HEK293 (cell line): ENCODE measurements around the gene PGGT1B.

Source experiments
- ATF2 ChIP-seq: fragments of 450-650 bp; formaldehyde crosslinking; IDR thresholded peaks from 2 replicates; pipeline ENCODE4 v1.5.1; 2016; ENCODE audit warnings: missing biosample characterization, missing genetic modification characterization, low read depth
- GLI2 ChIP-seq: fragments of 450-650 bp; formaldehyde crosslinking; IDR thresholded peaks from 2 replicates; pipeline ENCODE4; 2017; ENCODE audit warnings: missing biosample characterization, missing genetic modification characterization, low read depth, borderline replicate concordance
- MZF1 ChIP-seq: fragments of 450-650 bp; formaldehyde crosslinking; IDR thresholded peaks from 2 replicates; pipeline ENCODE4 v1.5.1; 2017; ENCODE audit warnings: missing biosample characterization, missing genetic modification characterization, borderline replicate concordance
- PRDM2 ChIP-seq: fragments of 450-650 bp; formaldehyde crosslinking; IDR thresholded peaks from 2 replicates; pipeline ENCODE4 v1.5.1; 2016; ENCODE audit warnings: missing biosample characterization, missing genetic modification characterization, borderline replicate concordance
- SALL2 ChIP-seq: fragments of 450-650 bp; formaldehyde crosslinking; IDR thresholded peaks from 2 replicates; pipeline ENCODE4 v1.5.0; 2017; ENCODE audit warnings: missing biosample characterization, mild to moderate bottlenecking, missing genetic modification characterization, borderline replicate concordance
- YY1 ChIP-seq: fragments of 450-650 bp; formaldehyde crosslinking; IDR thresholded peaks from 2 replicates; pipeline ENCODE4 v1.5.1; 2018; ENCODE audit warnings: missing biosample characterization, missing genetic modification characterization
- YY2 ChIP-seq: fragments of 450-650 bp; formaldehyde crosslinking; IDR thresholded peaks from 2 replicates; pipeline ENCODE4 v1.5.1; 2016; ENCODE audit warnings: missing biosample characterization, missing genetic modification characterization
- ZBTB10 ChIP-seq: fragments of 450-650 bp; formaldehyde crosslinking; IDR thresholded peaks from 2 replicates; pipeline ENCODE4 v1.5.1; 2016; ENCODE audit warnings: missing biosample characterization, missing genetic modification characterization
- ZBTB20 ChIP-seq: fragments of 450-650 bp; formaldehyde crosslinking; IDR thresholded peaks from 2 replicates; pipeline ENCODE4 v1.5.1; 2016; ENCODE audit warnings: missing biosample characterization, missing genetic modification characterization
- ZBTB26 ChIP-seq: fragments of 450-650 bp; formaldehyde crosslinking; optimal IDR thresholded peaks from 2 replicates; pipeline ENCODE3; 2016; ENCODE audit warnings: missing biosample characterization, mild to moderate bottlenecking, missing genetic modification characterization
- ZBTB7A ChIP-seq: fragments of 450-650 bp; formaldehyde crosslinking; IDR thresholded peaks from 2 replicates; pipeline ENCODE4 v1.5.1; 2016; ENCODE audit warnings: low read depth, missing biosample characterization, missing genetic modification characterization
- ZEB2 ChIP-seq: fragments of 450-650 bp; formaldehyde crosslinking; IDR thresholded peaks from 2 replicates; pipeline ENCODE4 v1.5.1; 2016; ENCODE audit warnings: missing biosample characterization, missing genetic modification characterization
- ZNF155 ChIP-seq: fragments of 450-650 bp; formaldehyde crosslinking; IDR thresholded peaks from 2 replicates; pipeline ENCODE4 v1.5.1; 2016; ENCODE audit warnings: missing biosample characterization, missing genetic modification characterization
- ZNF16 ChIP-seq: fragments of 450-650 bp; formaldehyde crosslinking; IDR thresholded peaks from 2 replicates; pipeline ENCODE4 v1.5.1; 2016; ENCODE audit warnings: low read depth, missing biosample characterization, missing genetic modification characterization
- ZNF19 ChIP-seq: fragments of 450-650 bp; formaldehyde crosslinking; IDR thresholded peaks from 2 replicates; pipeline ENCODE4; 2016; ENCODE audit warnings: missing biosample characterization, missing genetic modification characterization, low read depth
- ZNF2 ChIP-seq: fragments of 450-650 bp; formaldehyde crosslinking; IDR thresholded peaks from 2 replicates; pipeline ENCODE4 v1.5.1; 2016; ENCODE audit warnings: missing biosample characterization, missing genetic modification characterization
- ZNF302 ChIP-seq: fragments of 450-650 bp; formaldehyde crosslinking; IDR thresholded peaks from 2 replicates; pipeline ENCODE4 v1.5.1; 2016; ENCODE audit warnings: missing biosample characterization, missing genetic modification characterization, low read depth
- ZNF341 ChIP-seq: fragments of 450-650 bp; formaldehyde crosslinking; IDR thresholded peaks from 2 replicates; pipeline ENCODE4; 2016; ENCODE audit warnings: low read depth, missing biosample characterization, missing genetic modification characterization
- ZNF426 ChIP-seq: fragments of 450-650 bp; formaldehyde crosslinking; IDR thresholded peaks from 2 replicates; pipeline ENCODE4 v1.5.1; 2017; ENCODE audit warnings: missing biosample characterization, missing genetic modification characterization, mild to moderate bottlenecking, inconsistent platforms, moderate library complexity
- ZNF548 ChIP-seq: fragments of 450-650 bp; formaldehyde crosslinking; IDR thresholded peaks from 2 replicates; pipeline ENCODE4 v1.5.1; 2016; ENCODE audit warnings: missing biosample characterization, missing genetic modification characterization
- ZNF561 ChIP-seq: fragments of 450-650 bp; IDR thresholded peaks from 2 replicates; pipeline ENCODE4 v1.5.1; 2018; ENCODE audit warnings: missing biosample characterization, missing genetic modification characterization, borderline replicate concordance
- ZNF600 ChIP-seq: fragments of 450-650 bp; formaldehyde crosslinking; IDR thresholded peaks from 2 replicates; pipeline ENCODE4 v1.5.1; 2016; ENCODE audit warnings: missing biosample characterization, missing genetic modification characterization
- ZNF629 ChIP-seq: fragments of 450-650 bp; formaldehyde crosslinking; IDR thresholded peaks from 2 replicates; pipeline ENCODE4 v1.5.1; 2017; ENCODE audit warnings: missing biosample characterization, missing genetic modification characterization
- ZNF639 ChIP-seq: fragments of 450-650 bp; formaldehyde crosslinking; IDR thresholded peaks from 2 replicates; pipeline ENCODE4 v1.5.1; 2016; ENCODE audit warnings: missing biosample characterization, missing genetic modification characterization
- ZNF777 ChIP-seq: fragments of 450-650 bp; formaldehyde crosslinking; IDR thresholded peaks from 2 replicates; pipeline ENCODE4 v1.5.1; 2017; ENCODE audit warnings: missing biosample characterization, missing genetic modification characterization, borderline replicate concordance
- ZSCAN23 ChIP-seq: fragments of 450-650 bp; formaldehyde crosslinking; IDR thresholded peaks from 2 replicates; pipeline ENCODE4 v1.5.1; 2016; ENCODE audit warnings: missing biosample characterization, missing genetic modification characterization

PGGT1B gene

GRCh38 chr5:115262321-115263077 is at the start of gene PGGT1B (continued):
- no peak for TF ChIP-seq ZNF302 (tag by site-specific recombination)
- no peak for TF ChIP-seq ZNF19 (tag by site-specific recombination)
- TF ChIP-seq ZNF777 (tag by site-specific recombination) = no peak
- TF ChIP-seq ZNF2 (tag by site-specific recombination) = peak; percentile 85
- TF ChIP-seq ZNF155 = no peak
- TF ChIP-seq SALL2 (tag by site-specific recombination) = no peak
- TF ChIP-seq ZBTB26 (tag by site-specific recombination) = peak; percentile 70
- TF ChIP-seq ZBTB20 (tag by site-specific recombination) = peak; percentile 72; the same call in 1 of the 2 replicates
- TF ChIP-seq YY2 = peak; percentile 89
- TF ChIP-seq ZSCAN23 = 0 out of 2 replicates have a peak, but pooled peaks have one; percentile 24
- TF ChIP-seq ZNF561 = peak; percentile 99
- TF ChIP-seq ZNF426 (tag by site-specific recombination) = no peak
- peak; percentile 66 for TF ChIP-seq ZNF629 (tag by site-specific recombination)
- peak; percentile 77 for TF ChIP-seq MZF1 (tag by site-specific recombination)
- peak; percentile 79 for TF ChIP-seq ZNF600
- TF ChIP-seq ZNF548 = no peak
- TF ChIP-seq ATF2 = no peak
- 0 out of 2 replicates have a peak, but pooled peaks have one; percentile 52 for TF ChIP-seq ZBTB10 (tag by site-specific recombination)
- no peak for TF ChIP-seq GLI2 (tag by site-specific recombination)
- TF ChIP-seq ZNF16 (tag by site-specific recombination) = no peak
- TF ChIP-seq ZNF341 (tag by site-specific recombination) = peak; percentile 13; the same call in 1 of the 2 replicates
- no peak; the same call in none of the 2 replicates for TF ChIP-seq ZEB2 (tag by site-specific recombination)
- TF ChIP-seq YY1 (tag by site-specific recombination) = peak; percentile 88; the same call in 1 of the 2 replicates
- TF ChIP-seq PRDM2 (tag by site-specific recombination) = no peak
- TF ChIP-seq ZNF639 = peak; percentile 77; the same call in 1 of the 2 replicates
- TF ChIP-seq ZBTB7A = no peak
